WTC11 (cell line): Measurements from ENCODE around the gene CLSTN2. TPM values are rescaled to one million over a fixed set of nuclear protein-coding genes. Genes with fewer than 3 reads are reported as not detected.

ENCODE experiments used
- ATAC-seq: fragments of 200-7000 bp; cut with Tn5 transposase; 2 replicates; pipeline ENCODE4 v1.10.0; 2021; ENCODE audit warnings: mild to moderate bottlenecking, moderate library complexity
- CTCF ChIA-PET: fragments of 300-600 bp; sonication (Branson Sonifier 250); formaldehyde crosslinking; loops from one replicate; lab custom pipeline; 2021; ENCODE audit warnings: antibody characterized with exemption; lab: Charles Lee
- POLR2A ChIA-PET: fragments of 350-600 bp; sonication (Branson Sonifier 250); formaldehyde crosslinking; loops from one replicate; lab custom pipeline; 2021; ENCODE audit warnings: antibody characterized with exemption; lab: Charles Lee
- DNase-seq: peaks from one replicate; pipeline ENCODE4 v3.0.0; 2021; ENCODE audit warnings: low spot score
- H3K27ac Mint-ChIP-seq: 2 replicates; pipeline ENCODE4 v1.8.0; 2021; ENCODE audit warnings: mixed read lengths
- H3K27me3 Mint-ChIP-seq: 2 replicates; pipeline ENCODE4 v1.8.0; 2021; ENCODE audit warnings: low read depth, mild to moderate bottlenecking, moderate library complexity, mixed read lengths
- H3K36me3 Mint-ChIP-seq: 2 replicates; pipeline ENCODE4 v1.8.0; 2021; ENCODE audit warnings: mixed read lengths
- H3K4me1 Mint-ChIP-seq: 2 replicates; pipeline ENCODE4 v1.8.0; 2022; ENCODE audit warnings: mixed read lengths
- H3K4me3 Mint-ChIP-seq: 2 replicates; pipeline ENCODE4 v1.8.0; 2021; ENCODE audit warnings: mild to moderate bottlenecking, moderate library complexity, mixed read lengths
- H3K9me3 Mint-ChIP-seq: 2 replicates; pipeline ENCODE4 v1.8.0; 2021; ENCODE audit warnings: mixed read lengths
- CBFB ChIP-seq: sonication (generic); formaldehyde crosslinking; IDR thresholded peaks from 2 replicates; pipeline ENCODE4 v1.8.1; 2022; ENCODE audit warnings: mild to moderate bottlenecking, low read depth, missing genetic modification reagents
- CREM ChIP-seq: sonication (generic); formaldehyde crosslinking; IDR thresholded peaks from 2 replicates; pipeline ENCODE4 v1.8.1; 2022; ENCODE audit warnings: mild to moderate bottlenecking, missing genetic modification reagents, moderate library complexity
- ELF4 ChIP-seq: sonication (generic); formaldehyde crosslinking; IDR thresholded peaks from 2 replicates; pipeline ENCODE4 v1.8.1; 2022; ENCODE audit warnings: low read depth, mild to moderate bottlenecking, moderate library complexity, missing genetic modification reagents
- FOXP4 ChIP-seq: sonication (generic); formaldehyde crosslinking; IDR thresholded peaks from 2 replicates; pipeline ENCODE4 v1.8.0; 2022; ENCODE audit warnings: mild to moderate bottlenecking, missing genetic modification reagents
- IRF2 ChIP-seq: sonication (generic); formaldehyde crosslinking; IDR thresholded peaks from 2 replicates; pipeline ENCODE4 v1.8.0; 2022; ENCODE audit warnings: low read depth, missing genetic modification reagents, borderline replicate concordance
- NFE2L1 ChIP-seq: sonication (generic); formaldehyde crosslinking; IDR thresholded peaks from 2 replicates; pipeline ENCODE4 v1.8.1; 2023; ENCODE audit warnings: missing genetic modification reagents
- NR1H2 ChIP-seq: sonication (generic); formaldehyde crosslinking; IDR thresholded peaks from 2 replicates; pipeline ENCODE4 v1.9.0; 2021; ENCODE audit warnings: mild to moderate bottlenecking, moderate library complexity, missing genetic modification reagents
- OVOL2 ChIP-seq: fragments of 250-450 bp; sonication (Bioruptor Pico); IDR thresholded peaks from 2 replicates; pipeline ENCODE4 v1.9.0; 2021; ENCODE audit warnings: mild to moderate bottlenecking, borderline replicate concordance
- PREB ChIP-seq: sonication (generic); formaldehyde crosslinking; IDR thresholded peaks from 2 replicates; pipeline ENCODE4 v1.8.1; 2022; ENCODE audit warnings: mild to moderate bottlenecking, missing genetic modification reagents, moderate library complexity, borderline replicate concordance
- PRRX2 ChIP-seq: fragments of 250-450 bp; sonication (Bioruptor Pico); IDR thresholded peaks from 2 replicates; pipeline ENCODE4 v1.8.0; 2021; ENCODE audit warnings: mild to moderate bottlenecking
- RELA ChIP-seq: sonication (generic); formaldehyde crosslinking; IDR thresholded peaks from 2 replicates; pipeline ENCODE4 v1.8.1; 2022; ENCODE audit warnings: missing genetic modification reagents, mild to moderate bottlenecking, borderline replicate concordance
- SP1 ChIP-seq: sonication (generic); formaldehyde crosslinking; conservative IDR thresholded peaks from 2 replicates; pipeline ENCODE4 v1.8.1; 2022; ENCODE audit warnings: missing genetic modification reagents
- TEAD1 ChIP-seq: sonication (generic); formaldehyde crosslinking; IDR thresholded peaks from 2 replicates; pipeline ENCODE4 v1.8.0; 2022; ENCODE audit warnings: mild to moderate bottlenecking, missing genetic modification reagents
- TEAD4 ChIP-seq: sonication (generic); formaldehyde crosslinking; IDR thresholded peaks from 2 replicates; pipeline ENCODE4 v1.8.0; 2022; ENCODE audit warnings: mild to moderate bottlenecking, missing genetic modification reagents
- TP53 ChIP-seq: sonication (generic); formaldehyde crosslinking; IDR thresholded peaks from 2 replicates; pipeline ENCODE4 v1.8.1; 2023; ENCODE audit warnings: mild to moderate bottlenecking, missing genetic modification reagents
- ZBTB21 ChIP-seq: sonication (generic); formaldehyde crosslinking; IDR thresholded peaks from 2 replicates; pipeline ENCODE4 v1.8.1; 2023; ENCODE audit warnings: mild to moderate bottlenecking, missing genetic modification reagents, borderline replicate concordance
- ZNF232 ChIP-seq: sonication (generic); formaldehyde crosslinking; IDR thresholded peaks from 2 replicates; pipeline ENCODE4 v1.8.0; 2022; ENCODE audit warnings: mild to moderate bottlenecking, missing genetic modification reagents
- ZNF263 ChIP-seq: sonication (generic); formaldehyde crosslinking; IDR thresholded peaks from 2 replicates; pipeline ENCODE4 v1.8.1; 2022; ENCODE audit warnings: low read depth, mild to moderate bottlenecking, moderate library complexity, missing genetic modification reagents
- ZNF416 ChIP-seq: fragments of 250-450 bp; sonication (Bioruptor Pico); IDR thresholded peaks from 2 replicates; pipeline ENCODE4 v1.9.0; 2021; ENCODE audit warnings: mild to moderate bottlenecking, inconsistent platforms
- ZSCAN18 ChIP-seq: fragments of 250-450 bp; sonication (Bioruptor Pico); IDR thresholded peaks from 2 replicates; pipeline ENCODE4 v2.1.2; 2022; ENCODE audit warnings: mild to moderate bottlenecking, moderate library complexity
- total RNA-seq: library from RNA; stranded (reverse); gene quantifications from 3 replicates; pipeline ENCODE4 v1.2.3, GENCODE V29; 2021
- TF ChIP-seq, protein P1 (sequence below): fragments of 250-450 bp; sonication (Bioruptor Pico); IDR thresholded peaks from 2 replicates; pipeline ENCODE4 v1.9.0; 2021; ENCODE audit warnings: moderate library complexity, mild to moderate bottlenecking, inconsistent platforms, borderline replicate concordance
- TF ChIP-seq, protein P2 (sequence below): sonication (generic); formaldehyde crosslinking; IDR thresholded peaks from 2 replicates; pipeline ENCODE4 v1.8.0; 2023; ENCODE audit warnings: missing genetic modification reagents, mild to moderate bottlenecking, borderline replicate concordance
- TF ChIP-seq, protein P3 (sequence below): sonication (generic); formaldehyde crosslinking; IDR thresholded peaks from 2 replicates; pipeline ENCODE4 v1.8.0; 2022; ENCODE audit warnings: mild to moderate bottlenecking, missing genetic modification reagents

CLSTN2 gene
- total RNA-seq, 1 experiment from 2014 or later = 0.35 TPM

- Mint-ChIP-seq H3K4me3 (no peak overlapping the region), H3K9me3 (no peaks in the 10 kb centered on the region), H3K36me3 (no peaks in the 10 kb centered on the region), H3K27ac (no peak overlapping the region), H3K4me1 (peaks cover 2% of the 10 kb centered on the region), H3K27me3 (no peaks in the 10 kb centered on the region)
- TF ChIP-seq ZNF416 (CRISPR knock-in tag) (no peak), TEAD4 (no peak)
- DNase-seq (no peak), ATAC-seq (no peak)
- POLR2A ChIA-PET = no interaction called here
- CTCF ChIA-PET = no interaction called here
These were observed 658.8 kb downstream of the CLSTN2 start for GRCh38 chr3:140593766-140594165.

- ATAC-seq = no peak
- CTCF ChIA-PET = no interaction called here
- H3K27me3 Mint-ChIP-seq = no peaks in the 10 kb centered on the region
- no peak overlapping the region for H3K4me3 Mint-ChIP-seq
- POLR2A ChIA-PET = no interaction called here
- H3K9me3 Mint-ChIP-seq = no peaks in the 10 kb centered on the region
- TF ChIP-seq ZBTB21 (CRISPR knock-in tag) (no peak), NR1H2 (CRISPR knock-in tag) (no peak), IRF2 (no peak), TP53 (CRISPR knock-in tag) (no peak), RELA (no peak), OVOL2 (CRISPR knock-in tag) (no peak), ELF4 (CRISPR knock-in tag) (no peak), NFE2L1 (no peak), PRRX2 (no peak), TEAD1 (CRISPR knock-in tag) (no peak), ZSCAN18 (CRISPR knock-in tag) (no peak), FOXP4 (no peak), PREB (no peak), ZNF263 (no peak), CREM (CRISPR knock-in tag) (no peak)
- TF ChIP-seq, protein P1, sequence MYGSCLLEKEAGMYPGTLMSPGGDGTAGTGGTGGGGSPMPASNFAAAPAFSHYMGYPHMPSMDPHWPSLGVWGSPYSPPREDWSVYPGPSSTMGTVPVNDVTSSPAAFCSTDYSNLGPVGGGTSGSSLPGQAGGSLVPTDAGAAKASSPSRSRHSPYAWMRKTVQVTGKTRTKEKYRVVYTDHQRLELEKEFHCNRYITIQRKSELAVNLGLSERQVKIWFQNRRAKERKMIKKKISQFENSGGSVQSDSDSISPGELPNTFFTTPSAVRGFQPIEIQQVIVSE (CRISPR knock-in tag) = no peak
- H3K4me1 Mint-ChIP-seq = no peaks in the 10 kb centered on the region
- no peak for DNase-seq
- no peak overlapping the region for H3K27ac Mint-ChIP-seq
- no peaks in the 10 kb centered on the region for H3K36me3 Mint-ChIP-seq
These were observed 660.3 kb downstream of the CLSTN2 start for GRCh38 chr3:140595295-140595694.

GRCh38 chr3:140597364-140597763 lies 662.4 kb downstream of the CLSTN2 start:
- ATAC-seq = no peak
- TF ChIP-seq, protein P1 (CRISPR knock-in tag) = no peak
- TF ChIP-seq TP53 (CRISPR knock-in tag) (no peak), ZBTB21 (CRISPR knock-in tag) (no peak), ZNF232 (CRISPR knock-in tag) (no peak), SP1 (no peak), CBFB (CRISPR knock-in tag) (no peak)
- TF ChIP-seq, protein P2, sequence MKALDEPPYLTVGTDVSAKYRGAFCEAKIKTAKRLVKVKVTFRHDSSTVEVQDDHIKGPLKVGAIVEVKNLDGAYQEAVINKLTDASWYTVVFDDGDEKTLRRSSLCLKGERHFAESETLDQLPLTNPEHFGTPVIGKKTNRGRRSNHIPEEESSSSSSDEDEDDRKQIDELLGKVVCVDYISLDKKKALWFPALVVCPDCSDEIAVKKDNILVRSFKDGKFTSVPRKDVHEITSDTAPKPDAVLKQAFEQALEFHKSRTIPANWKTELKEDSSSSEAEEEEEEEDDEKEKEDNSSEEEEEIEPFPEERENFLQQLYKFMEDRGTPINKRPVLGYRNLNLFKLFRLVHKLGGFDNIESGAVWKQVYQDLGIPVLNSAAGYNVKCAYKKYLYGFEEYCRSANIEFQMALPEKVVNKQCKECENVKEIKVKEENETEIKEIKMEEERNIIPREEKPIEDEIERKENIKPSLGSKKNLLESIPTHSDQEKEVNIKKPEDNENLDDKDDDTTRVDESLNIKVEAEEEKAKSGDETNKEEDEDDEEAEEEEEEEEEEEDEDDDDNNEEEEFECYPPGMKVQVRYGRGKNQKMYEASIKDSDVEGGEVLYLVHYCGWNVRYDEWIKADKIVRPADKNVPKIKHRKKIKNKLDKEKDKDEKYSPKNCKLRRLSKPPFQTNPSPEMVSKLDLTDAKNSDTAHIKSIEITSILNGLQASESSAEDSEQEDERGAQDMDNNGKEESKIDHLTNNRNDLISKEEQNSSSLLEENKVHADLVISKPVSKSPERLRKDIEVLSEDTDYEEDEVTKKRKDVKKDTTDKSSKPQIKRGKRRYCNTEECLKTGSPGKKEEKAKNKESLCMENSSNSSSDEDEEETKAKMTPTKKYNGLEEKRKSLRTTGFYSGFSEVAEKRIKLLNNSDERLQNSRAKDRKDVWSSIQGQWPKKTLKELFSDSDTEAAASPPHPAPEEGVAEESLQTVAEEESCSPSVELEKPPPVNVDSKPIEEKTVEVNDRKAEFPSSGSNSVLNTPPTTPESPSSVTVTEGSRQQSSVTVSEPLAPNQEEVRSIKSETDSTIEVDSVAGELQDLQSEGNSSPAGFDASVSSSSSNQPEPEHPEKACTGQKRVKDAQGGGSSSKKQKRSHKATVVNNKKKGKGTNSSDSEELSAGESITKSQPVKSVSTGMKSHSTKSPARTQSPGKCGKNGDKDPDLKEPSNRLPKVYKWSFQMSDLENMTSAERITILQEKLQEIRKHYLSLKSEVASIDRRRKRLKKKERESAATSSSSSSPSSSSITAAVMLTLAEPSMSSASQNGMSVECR (CRISPR knock-in tag) = no peak
- TF ChIP-seq, protein P3, sequence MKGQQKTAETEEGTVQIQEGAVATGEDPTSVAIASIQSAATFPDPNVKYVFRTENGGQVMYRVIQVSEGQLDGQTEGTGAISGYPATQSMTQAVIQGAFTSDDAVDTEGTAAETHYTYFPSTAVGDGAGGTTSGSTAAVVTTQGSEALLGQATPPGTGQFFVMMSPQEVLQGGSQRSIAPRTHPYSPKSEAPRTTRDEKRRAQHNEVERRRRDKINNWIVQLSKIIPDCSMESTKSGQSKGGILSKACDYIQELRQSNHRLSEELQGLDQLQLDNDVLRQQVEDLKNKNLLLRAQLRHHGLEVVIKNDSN = no peak
- Mint-ChIP-seq H3K27me3 (no peaks in the 10 kb centered on the region), H3K4me1 (no peaks in the 10 kb centered on the region), H3K9me3 (no peaks in the 10 kb centered on the region), H3K36me3 (no peaks in the 10 kb centered on the region), H3K27ac (no peak overlapping the region), H3K4me3 (no peak overlapping the region)
- DNase-seq = no peak
- CTCF ChIA-PET = no interaction called here
- POLR2A ChIA-PET = no interaction called here
